Measurements from ENCODE around the gene LRRC3B.

The LRRC3B gene

GRCh38 chr3:26712211-26713026, 89.8 kb downstream of the LRRC3B start:
- no peaks in the 10 kb centered on the region for H3K9me3 Mint-ChIP-seq
- H3K36me3 Mint-ChIP-seq (ENCODE audit: low read depth): no peaks in the 10 kb centered on the region
- no peaks in the 10 kb centered on the region for H3K27me3 Mint-ChIP-seq
- no peak for DNase-seq
- H3K4me1 Mint-ChIP-seq (ENCODE audit: low read depth): no peaks in the 10 kb centered on the region
- no peak overlapping the region for H3K4me3 Mint-ChIP-seq
- no peak overlapping the region for H3K27ac Mint-ChIP-seq

- DNase-seq: no peak
- H3K4me3 Mint-ChIP-seq: no peak overlapping the region
- no peaks in the 10 kb centered on the region for H3K36me3 Mint-ChIP-seq (ENCODE audit: low read depth)
- H3K27me3 Mint-ChIP-seq: no peaks in the 10 kb centered on the region
- H3K4me1 Mint-ChIP-seq (ENCODE audit: low read depth): no peaks in the 10 kb centered on the region
- H3K27ac Mint-ChIP-seq: no peak overlapping the region
- no peaks in the 10 kb centered on the region for H3K9me3 Mint-ChIP-seq
These were observed 90.5 kb downstream of the LRRC3B start for GRCh38 chr3:26713091-26713490.

GRCh38 chr3:26714485-26714884, 91.9 kb downstream of the LRRC3B start:
- H3K4me3 Mint-ChIP-seq: no peak overlapping the region
- H3K36me3 Mint-ChIP-seq (ENCODE audit: low read depth): no peaks in the 10 kb centered on the region
- no peak for DNase-seq
- no peak overlapping the region for H3K27ac Mint-ChIP-seq
- H3K27me3 Mint-ChIP-seq: no peaks in the 10 kb centered on the region
- no peaks in the 10 kb centered on the region for H3K9me3 Mint-ChIP-seq
- no peaks in the 10 kb centered on the region for H3K4me1 Mint-ChIP-seq (ENCODE audit: low read depth)

GRCh38 chr3:26715431-26715830, 92.9 kb downstream of the LRRC3B start:
- no peaks in the 10 kb centered on the region for H3K9me3 Mint-ChIP-seq
- no peak for DNase-seq
- no peak overlapping the region for H3K4me3 Mint-ChIP-seq

GRCh38 chr3:26718315-26718714, 95.7 kb downstream of the LRRC3B start:
- Mint-ChIP-seq H3K4me1 (ENCODE audit: low read depth) (no peaks in the 10 kb centered on the region), H3K27me3 (no peaks in the 10 kb centered on the region), H3K36me3 (ENCODE audit: low read depth) (no peaks in the 10 kb centered on the region), H3K9me3 (no peaks in the 10 kb centered on the region), H3K27ac (no peak overlapping the region), H3K4me3 (no peak overlapping the region)
- no peak for DNase-seq

More at GRCh38 chr3:26715431-26715830, 92.9 kb downstream of the LRRC3B start:
- Mint-ChIP-seq H3K27me3 (no peaks in the 10 kb centered on the region), H3K4me1 (ENCODE audit: low read depth) (no peaks in the 10 kb centered on the region), H3K36me3 (ENCODE audit: low read depth) (no peaks in the 10 kb centered on the region), H3K27ac (no peak overlapping the region)

- no peak for DNase-seq
- no peaks in the 10 kb centered on the region for H3K9me3 Mint-ChIP-seq
- no peaks in the 10 kb centered on the region for H3K4me1 Mint-ChIP-seq (ENCODE audit: low read depth)
- no peak overlapping the region for H3K27ac Mint-ChIP-seq
- H3K4me3 Mint-ChIP-seq: no peak overlapping the region
- no peaks in the 10 kb centered on the region for H3K27me3 Mint-ChIP-seq
- H3K36me3 Mint-ChIP-seq (ENCODE audit: low read depth): no peaks in the 10 kb centered on the region
These were observed 96.6 kb downstream of the LRRC3B start for GRCh38 chr3:26719134-26719533.

GRCh38 chr3:26721047-26721446, 98.5 kb downstream of the LRRC3B start:
- no peaks in the 10 kb centered on the region for H3K9me3 Mint-ChIP-seq
- H3K36me3 Mint-ChIP-seq (ENCODE audit: low read depth): no peaks in the 10 kb centered on the region
- H3K4me1 Mint-ChIP-seq (ENCODE audit: low read depth): no peaks in the 10 kb centered on the region
- no peak overlapping the region for H3K27ac Mint-ChIP-seq
- H3K27me3 Mint-ChIP-seq: no peaks in the 10 kb centered on the region
- no peak overlapping the region for H3K4me3 Mint-ChIP-seq
- DNase-seq: no peak

GRCh38 chr3:26731843-26732242, 109.3 kb downstream of the LRRC3B start:
- Mint-ChIP-seq H3K27me3 (no peaks in the 10 kb centered on the region), H3K9me3 (no peaks in the 10 kb centered on the region), H3K4me3 (no peak overlapping the region), H3K27ac (no peak overlapping the region), H3K36me3 (ENCODE audit: low read depth) (no peaks in the 10 kb centered on the region), H3K4me1 (ENCODE audit: low read depth) (no peaks in the 10 kb centered on the region)
- DNase-seq: no peak

GRCh38 chr3:26750263-26750662, 127.7 kb downstream of the LRRC3B start:
- Mint-ChIP-seq H3K27me3 (no peaks in the 10 kb centered on the region), H3K4me1 (ENCODE audit: low read depth) (no peaks in the 10 kb centered on the region), H3K4me3 (no peak overlapping the region), H3K27ac (no peak overlapping the region), H3K9me3 (peaks cover 5% of the 10 kb centered on the region), H3K36me3 (ENCODE audit: low read depth) (no peaks in the 10 kb centered on the region)
- DNase-seq: no peak

GRCh38 chr3:26752466-26752865, 129.9 kb downstream of the LRRC3B start:
- Mint-ChIP-seq H3K9me3 (peaks cover 5% of the 10 kb centered on the region), H3K27me3 (no peaks in the 10 kb centered on the region), H3K4me3 (no peak overlapping the region), H3K27ac (no peak overlapping the region), H3K36me3 (ENCODE audit: low read depth) (no peaks in the 10 kb centered on the region), H3K4me1 (ENCODE audit: low read depth) (no peaks in the 10 kb centered on the region)
- no peak for DNase-seq

GRCh38 chr3:26753095-26753494, 130.5 kb downstream of the LRRC3B start:
- Mint-ChIP-seq H3K36me3 (ENCODE audit: low read depth) (no peaks in the 10 kb centered on the region), H3K27me3 (no peaks in the 10 kb centered on the region), H3K4me1 (ENCODE audit: low read depth) (no peaks in the 10 kb centered on the region), H3K9me3 (peaks cover 5% of the 10 kb centered on the region), H3K4me3 (no peak overlapping the region), H3K27ac (no peak overlapping the region)
- DNase-seq: no peak

GRCh38 chr3:26757978-26758377, 135.4 kb downstream of the LRRC3B start:
- H3K4me3 Mint-ChIP-seq: no peak overlapping the region
- DNase-seq: no peak
- no peaks in the 10 kb centered on the region for H3K36me3 Mint-ChIP-seq (ENCODE audit: low read depth)
- no peaks in the 10 kb centered on the region for H3K27me3 Mint-ChIP-seq
- H3K9me3 Mint-ChIP-seq: no peaks in the 10 kb centered on the region
- H3K4me1 Mint-ChIP-seq (ENCODE audit: low read depth): no peaks in the 10 kb centered on the region
- H3K27ac Mint-ChIP-seq: no peak overlapping the region

Measured in activated T-cell treated with anti-CD3 and anti-CD28 coated beads, Interleukin-2, amount 50 U/mL, for 24 hours (primary cell).